Heart left ventricle (tissue), 16 donors: ENCODE data around the gene NPEPPS. TPM values are rescaled to one million over a fixed set of nuclear protein-coding genes. Genes with fewer than 3 reads are reported as not detected.

Source experiments
- ATAC-seq, 4 donors: fragments of 200-7000 bp; cut with Tn5 transposase; one replicate each; pipeline ENCODE4 v1.9.1; 2020 to 2022; ENCODE audit warnings: moderate library complexity in 4 of 4, mild to moderate bottlenecking in 3 of 4, moderate number of reproducible peaks in 1 of 4
- DNase-seq, 5 donors: peaks; one replicate each; pipeline ENCODE4 v3.0.0-alpha.2; 2020
- H3K27ac ChIP-seq, 12 donors: fragments of 200-600 bp; sonication (generic) in 4 of 12; one replicate each; pipeline versions ENCODE4 v1.5.0 to v1.8.0; 2016 to 2022; ENCODE audit warnings: mild to moderate bottlenecking in 2 of 12
- H3K27me3 ChIP-seq, 9 donors: fragments of 200-600 bp; sonication (generic) in 2 of 9; one replicate each; pipeline versions ENCODE4 v1.5.1 to v1.8.0; 2016 to 2022; ENCODE audit warnings: mild to moderate bottlenecking in 3 of 9
- H3K36me3 ChIP-seq, 9 donors: fragments of 200-600 bp; sonication (generic) in 2 of 9; one replicate each; pipeline versions ENCODE4 v1.5.0 to v1.8.0; 2018 to 2022; ENCODE audit warnings: mild to moderate bottlenecking in 2 of 9
- H3K4me1 ChIP-seq, 12 donors: fragments of 200-600 bp; sonication (generic) in 4 of 12; one replicate each; pipeline versions ENCODE4 v1.5.0 to v1.8.0; 2016 to 2022; ENCODE audit warnings: mild to moderate bottlenecking in 3 of 12
- H3K4me3 ChIP-seq, 12 donors: fragments of 200-600 bp; sonication (generic) in 4 of 12; one replicate each; pipeline versions ENCODE4 v1.5.0 to v1.8.0; 2017 to 2022; ENCODE audit warnings: mild to moderate bottlenecking in 9 of 12, moderate library complexity in 4 of 12
- H3K9me3 ChIP-seq, 12 donors: fragments of 200-600 bp; sonication (generic) in 4 of 12; one replicate each; pipeline versions ENCODE4 v1.5.0 to v1.8.0; 2016 to 2022; ENCODE audit warnings: mild to moderate bottlenecking in 1 of 12
- POLR2A ChIP-seq, 2 donors: fragments of 450-650 bp; IDR thresholded peaks; one replicate each; pipeline ENCODE4 v1.6.1; 2017; ENCODE audit warnings: antibody characterized with exemption in 2 of 2, mild to moderate bottlenecking in 2 of 2, moderate library complexity in 2 of 2
- WGBS, 4 donors: extraction: QIAGEN DNeasy Blood & Tissue Kit in 2 of 4; methylation state at CpG; one replicate each; pipeline versions ENCODE4 v1.1.5 to v1.1.7; 2013 to 2018; 5-methylcytosine and 5-hydroxymethylcytosine counted together
- intact Hi-C, 10 donors: fragments of 100-400 bp; cut with DNase I; formaldehyde crosslinking; loops; one replicate each; pipeline versions ENCODE4 v1.11.1 to v1.14.2; 2022
- polyA plus RNA-seq, 2 donors: library from polyadenylated mRNA; stranded (reverse); fragments of 200-250 nt; gene quantifications; one replicate each; pipeline ENCODE4 v1.2.3, GENCODE V29; 2013
- total RNA-seq, 9 donors: library from RNA; depleted of rRNA in 2 of 9; stranded (reverse); fragments of >200 nt in 2 of 9; fragmentation: NEBNext Ultra II Directional in 3 of 9; extraction: Animal tissue kit (Norgen Biotek cat#: 25700) in 3 of 9; gene quantifications; one replicate each; pipeline versions ENCODE4 v1.1.0 to v1.2.4, GENCODE V29; 2016 to 2023
- TF ChIP-seq, protein P1 (sequence below), 12 donors: fragments of 200-600 bp; sonication (generic) in 4 of 12; IDR thresholded peaks; one replicate each; pipeline versions ENCODE4 v1.5.0 to v1.8.0; 2018 to 2022; ENCODE audit warnings: antibody characterized with exemption in 12 of 12, mild to moderate bottlenecking in 5 of 12
- donor health status: ischemic (EF 13 %, LVEDD 7.1; RV severe dilation, severe dysfunction).
- donor health status: healthy with polysubstance abuse.
- donor health status: DM: no; HTN: yes; CAD: no.
- donor health status: DM: no; HTN: no; CAD: no.
- donor health status: ischemic (EF 25% LVEDD 6.9; RV normal size, moderate dysfunction).
- donor health status: ischemic (EF 25% LVEDD 5.7; RV mildly dilated, moderate dysfunction).
- donor health status: healthy.
- donor health status: DM: yes; HTN: yes; CAD: no.
- donor health status: ischemic (EF 35%, LVEDD 5.7; RV mildly dilated, moderate dysfunction).
- donor health status: nonischemic (EF 11% LVEDD 7.7; RV severe dilation, severe dysfunction).
- donor health status: DM: yes; HTN: yes; CAD: no.
- donor health status: PGD.
- donor health status: ischemic (EF 29% LVEDD 5.4; RV normal size, mild dysfunction).
- donor health status: nonischemic (EF 23%, LVEDD 6.1; RV moderate dilation, normal function).

NPEPPS gene
- total and polyA plus RNA-seq, 11 donors = 23.7 to 98.2 (median 79.0) TPM

DNA sequence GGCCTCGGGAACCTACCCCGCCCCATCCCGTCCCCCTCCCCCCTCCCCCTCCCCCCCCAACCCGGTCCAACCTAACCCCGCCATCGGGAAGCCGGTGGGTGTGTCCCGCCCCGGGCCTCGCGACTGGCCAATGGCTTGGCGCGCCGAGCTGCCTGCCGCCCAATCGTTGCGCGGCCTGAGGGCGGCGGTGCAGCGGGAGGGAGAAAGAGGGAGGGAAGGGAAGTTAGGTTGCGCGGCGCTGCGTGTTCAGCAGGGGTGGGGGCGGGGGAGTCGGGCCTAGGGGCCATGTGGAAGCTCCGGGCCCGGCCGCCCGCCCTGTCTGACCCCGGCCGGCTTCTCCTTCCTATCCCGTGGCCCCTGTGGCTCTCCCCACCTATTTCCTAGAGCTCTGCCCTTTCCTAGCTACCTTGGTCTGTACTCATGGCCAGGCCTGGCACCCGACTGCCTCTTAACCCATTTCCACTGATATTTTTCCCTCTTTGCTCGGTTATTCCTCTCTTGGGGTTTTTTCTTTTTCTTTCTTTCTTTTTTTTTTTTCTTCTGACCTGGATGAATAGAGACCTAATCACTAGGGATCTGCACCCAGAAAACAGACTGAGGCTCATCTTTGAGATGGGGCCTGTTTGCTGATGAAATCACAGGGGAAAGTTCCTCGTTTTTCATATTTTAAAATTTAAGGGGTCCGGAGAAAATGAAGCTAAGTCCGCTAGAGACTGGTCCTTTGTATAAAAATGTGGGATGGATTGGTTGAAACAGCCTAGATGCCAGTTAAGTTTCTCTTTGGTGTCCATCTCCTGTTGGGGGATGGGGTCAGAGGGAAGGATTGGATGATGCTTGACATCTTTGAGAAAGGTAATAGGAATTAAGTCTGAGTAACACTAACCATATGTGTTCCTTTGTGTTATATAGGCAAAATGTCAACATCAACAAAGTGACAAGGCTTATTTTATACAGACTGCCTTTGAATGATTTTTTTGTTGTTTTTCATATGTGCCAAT, 119.9 kb downstream of the NPEPPS start:
- TF ChIP-seq, protein P1, sequence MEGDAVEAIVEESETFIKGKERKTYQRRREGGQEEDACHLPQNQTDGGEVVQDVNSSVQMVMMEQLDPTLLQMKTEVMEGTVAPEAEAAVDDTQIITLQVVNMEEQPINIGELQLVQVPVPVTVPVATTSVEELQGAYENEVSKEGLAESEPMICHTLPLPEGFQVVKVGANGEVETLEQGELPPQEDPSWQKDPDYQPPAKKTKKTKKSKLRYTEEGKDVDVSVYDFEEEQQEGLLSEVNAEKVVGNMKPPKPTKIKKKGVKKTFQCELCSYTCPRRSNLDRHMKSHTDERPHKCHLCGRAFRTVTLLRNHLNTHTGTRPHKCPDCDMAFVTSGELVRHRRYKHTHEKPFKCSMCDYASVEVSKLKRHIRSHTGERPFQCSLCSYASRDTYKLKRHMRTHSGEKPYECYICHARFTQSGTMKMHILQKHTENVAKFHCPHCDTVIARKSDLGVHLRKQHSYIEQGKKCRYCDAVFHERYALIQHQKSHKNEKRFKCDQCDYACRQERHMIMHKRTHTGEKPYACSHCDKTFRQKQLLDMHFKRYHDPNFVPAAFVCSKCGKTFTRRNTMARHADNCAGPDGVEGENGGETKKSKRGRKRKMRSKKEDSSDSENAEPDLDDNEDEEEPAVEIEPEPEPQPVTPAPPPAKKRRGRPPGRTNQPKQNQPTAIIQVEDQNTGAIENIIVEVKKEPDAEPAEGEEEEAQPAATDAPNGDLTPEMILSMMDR (IDR thresholded peaks at IDR 0.05) = no peak
- no peak for TF ChIP-seq POLR2A (IDR thresholded peaks at IDR 0.05)
- Histone ChIP-seq H3K36me3 (peaks cover 0 to 46% (median 42%) of the 10 kb centered on the region in 9 donors), H3K4me1 (peaks cover 0 to 75% (median 41%) of the 10 kb centered on the region in 12 donors), H3K27me3 (no peaks in the 10 kb centered on the region), H3K9me3 (no peaks in the 10 kb centered on the region), H3K4me3 (peak overlapping the region; percentile 67 to 97 (median 86)), H3K27ac (peak overlapping the region in 11 of 12 donors; percentile 91 to 98 (median 93))
- intact Hi-C loops = loop anchor here in 1 of 10 donors (5.0 kb wide), 1 partner anchor 41 kb away; the partner anchor contains the start of gene TBKBP1
- ATAC-seq = peak; percentile 69 to 83 (median 78)
- WGBS, 4 donors = 2 to 3% (median 3%) methylated on average over 13 to 38 of the region's 39 CpGs
- DNase-seq = peak; percentile 96 to 98 (median 98)

GRCh38 chr17:47651704-47652103, 120.8 kb downstream of the NPEPPS start:
- no peaks in the 10 kb centered on the region for H3K27me3 ChIP-seq
- ATAC-seq (no peak), DNase-seq (no peak)
- intact Hi-C loops = loop anchor here in 1 of 10 donors (5.0 kb wide), 1 partner anchor 41 kb away; the partner anchor contains the start of gene TBKBP1
- 57 to 59% (median 58%) methylated on average over 2 of the region's 2 CpGs for WGBS, 4 donors
- peaks cover 0 to 71% (median 43%) of the 10 kb centered on the region in 12 donors for H3K4me1 ChIP-seq
- TF ChIP-seq, protein P1 (IDR thresholded peaks at IDR 0.05) = no peak
- no peak for TF ChIP-seq POLR2A (IDR thresholded peaks at IDR 0.05)
- H3K9me3 ChIP-seq = no peaks in the 10 kb centered on the region
- H3K36me3 ChIP-seq = peaks cover 0 to 55% (median 51%) of the 10 kb centered on the region in 9 donors
- H3K27ac ChIP-seq = peak overlapping the region in 1 of 12 donors; percentile 77
- peak overlapping the region in 2 of 12 donors; percentile 83 to 94 for H3K4me3 ChIP-seq

- H3K36me3 ChIP-seq = peaks cover 0 to 64% (median 59%) of the 10 kb centered on the region in 9 donors
- no peaks in the 10 kb centered on the region for H3K27me3 ChIP-seq
- H3K4me1 ChIP-seq = peaks cover 0 to 63% (median 43%) of the 10 kb centered on the region in 12 donors
- H3K4me3 ChIP-seq = no peak overlapping the region
- WGBS, 4 donors = 88 to 90% (median 90%) methylated on average over 6 of the region's 6 CpGs
- ATAC-seq = no peak
- no peak for TF ChIP-seq POLR2A (IDR thresholded peaks at IDR 0.05)
- TF ChIP-seq, protein P1 (IDR thresholded peaks at IDR 0.05) = no peak
- H3K27ac ChIP-seq = peak overlapping the region in 1 of 12 donors; percentile 77
- intact Hi-C loops = loop anchor here in 1 of 10 donors (5.0 kb wide), 1 partner anchor 40 kb away; the partner anchor contains the start of gene TBKBP1
- no peaks in the 10 kb centered on the region for H3K9me3 ChIP-seq
- no peak for DNase-seq
Observed at GRCh38 chr17:47652570-47652969, 121.7 kb downstream of the NPEPPS start.

DNA sequence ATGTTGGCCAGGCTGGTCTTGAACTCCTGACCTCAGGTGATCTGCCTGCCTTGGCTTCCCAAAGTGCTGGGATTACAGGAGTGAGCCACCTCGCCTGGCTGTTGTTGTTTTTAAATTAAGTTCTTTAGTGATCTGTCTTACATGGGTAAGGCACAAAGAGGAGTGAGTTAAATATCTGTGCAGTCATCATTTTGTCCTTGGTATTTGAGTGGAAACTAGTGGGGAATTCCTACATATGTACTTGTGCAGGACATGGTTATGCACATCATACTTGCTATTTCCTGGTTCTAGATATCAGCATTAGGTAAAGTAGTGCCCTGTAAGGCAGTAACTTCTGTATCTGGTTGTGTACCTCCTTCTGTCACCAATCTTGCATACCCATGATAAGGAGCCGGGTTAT, 122.5 kb downstream of the NPEPPS start:
- Histone ChIP-seq H3K36me3 (peaks cover 0 to 72% (median 68%) of the 10 kb centered on the region in 9 donors), H3K27ac (no peak overlapping the region), H3K27me3 (no peaks in the 10 kb centered on the region), H3K9me3 (no peaks in the 10 kb centered on the region), H3K4me3 (no peak overlapping the region), H3K4me1 (peaks cover 0 to 56% (median 41%) of the 10 kb centered on the region in 12 donors)
- 47 to 69% (median 65%) methylated on average over 2 of the region's 2 CpGs for WGBS, 4 donors
- no peak for ATAC-seq
- intact Hi-C loops = loop anchor here in 1 of 10 donors (5.0 kb wide), 1 partner anchor 39 kb away; the partner anchor contains the start of gene TBKBP1
- DNase-seq = no peak
- TF ChIP-seq, protein P1 (IDR thresholded peaks at IDR 0.05) = no peak
- no peak for TF ChIP-seq POLR2A (IDR thresholded peaks at IDR 0.05)
